SU-DHL-6 (cell line): ENCODE measurements around the gene FAM171A1.

Experiments
- CTCF ChIP-seq: fragments of 200-600 bp; sonication (generic); IDR thresholded peaks from one replicate; pipeline ENCODE4 v1.5.1; 2017; ENCODE audit warnings: antibody characterized with exemption, mild to moderate bottlenecking, low read length, moderate library complexity; ENCODE audit not compliant: insufficient read depth, poor library complexity, severe bottlenecking
- EZH2phosphoT487 ChIP-seq: fragments of 200-600 bp; sonication (generic), shearing (Covaris generic); conservative IDR thresholded peaks from 2 replicates; pipeline ENCODE4 v1.6.1; 2018; ENCODE audit warnings: mild to moderate bottlenecking, antibody characterized with exemption, low read length, moderate library complexity, mixed read lengths

GRCh38 chr10:15316871-15317464 lies 54.1 kb downstream of the FAM171A1 start:
- TF ChIP-seq CTCF (no peak), EZH2phosphoT487 (no peak)
